ENCODE results near the gene ZDHHC3.

- TF ChIP-seq TAF1 (conservative IDR thresholded peaks at IDR 0.05) (no peak), CTCF (IDR thresholded peaks at IDR 0.05; ENCODE audit: low read depth, low read length, missing input control) (no peak), SP1 (IDR thresholded peaks at IDR 0.05) (no peak), RAD21 (IDR thresholded peaks at IDR 0.05) (no peak), NR2F2 (IDR thresholded peaks at IDR 0.05) (no peak), FOXA1 (IDR thresholded peaks at IDR 0.05) (no peak), FOXA2 (IDR thresholded peaks at IDR 0.05) (no peak)
These were observed 15.4 kb upstream of the ZDHHC3 start for GRCh38 chr3:44991326-44991725.

All from liver (tissue), 3 donors.